HFFc6 (cell line): ENCODE results near the gene SEMA3D. TPM values are rescaled to one million over a fixed set of nuclear protein-coding genes. Genes with fewer than 3 reads are reported as not detected.
A peak's percentile ranks its signal among the peaks of the same experiment; 100 is the strongest.

Source experiments
- DNase-seq: peaks from one replicate; pipeline ENCODE4 v3.0.0-alpha.2; 2018
- H3K27ac Mint-ChIP-seq: 2 replicates; pipeline ENCODE4 v1.8.0; 2020; ENCODE audit warnings: mild to moderate bottlenecking, mixed read lengths
- H3K27me3 Mint-ChIP-seq: 2 replicates; pipeline ENCODE4 v1.8.0; 2021; ENCODE audit warnings: mild to moderate bottlenecking, moderate library complexity, mixed read lengths; ENCODE audit not compliant: insufficient read depth
- H3K36me3 Mint-ChIP-seq: 2 replicates; pipeline ENCODE4 v1.8.0; 2021; ENCODE audit warnings: low read depth, mixed read lengths
- H3K4me1 Mint-ChIP-seq: 2 replicates; pipeline ENCODE4 v1.8.0; 2020; ENCODE audit warnings: low read depth, mixed read lengths
- H3K4me3 Mint-ChIP-seq: 2 replicates; pipeline ENCODE4 v1.8.0; 2020; ENCODE audit warnings: mild to moderate bottlenecking, moderate library complexity, mixed read lengths
- H3K9me3 Mint-ChIP-seq: 2 replicates; pipeline ENCODE4 v1.8.0; 2020; ENCODE audit warnings: mild to moderate bottlenecking, mixed read lengths
- total RNA-seq, 6 experiments: library from RNA; stranded (reverse); fragmentation: NEBNext Ultra II Directional; extraction: Animal tissue kit (Norgen Biotek cat#: 25700); gene quantifications; 2 replicates in 1 of 6; 3 replicates in 5 of 6; pipeline ENCODE4 v1.2.3, GENCODE V29; 2021
- TF ChIP-seq, protein P1 (sequence below): fragments of 200-600 bp; sonication (generic); IDR thresholded peaks from 2 replicates; pipeline ENCODE4 v1.5.0; 2021; ENCODE audit warnings: antibody characterized with exemption, mild to moderate bottlenecking

SEMA3D gene
- total RNA-seq, 6 experiments from 2014 or later: 16.5 to 23.7 (median 22.4) TPM

DNA sequence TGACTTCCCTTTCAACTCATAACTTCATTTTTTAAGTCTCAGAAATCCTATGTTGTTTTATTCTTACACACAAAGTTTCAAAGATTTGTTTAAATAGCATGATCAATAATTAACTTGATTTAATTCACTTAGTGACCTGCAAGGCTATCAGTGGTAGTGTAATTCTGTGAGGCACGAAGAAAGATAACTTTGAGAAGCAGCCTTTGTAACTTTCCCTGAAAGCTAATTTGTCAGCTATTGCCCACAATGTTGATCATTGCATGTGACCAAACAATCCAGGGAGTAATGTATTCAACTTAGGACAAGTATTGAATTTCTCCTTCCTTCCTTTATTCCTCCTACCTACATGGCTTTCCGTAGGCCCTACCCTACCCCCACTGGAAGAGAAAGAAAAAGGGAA, 111.0 kb downstream of the SEMA3D start:
- TF ChIP-seq, protein P1, sequence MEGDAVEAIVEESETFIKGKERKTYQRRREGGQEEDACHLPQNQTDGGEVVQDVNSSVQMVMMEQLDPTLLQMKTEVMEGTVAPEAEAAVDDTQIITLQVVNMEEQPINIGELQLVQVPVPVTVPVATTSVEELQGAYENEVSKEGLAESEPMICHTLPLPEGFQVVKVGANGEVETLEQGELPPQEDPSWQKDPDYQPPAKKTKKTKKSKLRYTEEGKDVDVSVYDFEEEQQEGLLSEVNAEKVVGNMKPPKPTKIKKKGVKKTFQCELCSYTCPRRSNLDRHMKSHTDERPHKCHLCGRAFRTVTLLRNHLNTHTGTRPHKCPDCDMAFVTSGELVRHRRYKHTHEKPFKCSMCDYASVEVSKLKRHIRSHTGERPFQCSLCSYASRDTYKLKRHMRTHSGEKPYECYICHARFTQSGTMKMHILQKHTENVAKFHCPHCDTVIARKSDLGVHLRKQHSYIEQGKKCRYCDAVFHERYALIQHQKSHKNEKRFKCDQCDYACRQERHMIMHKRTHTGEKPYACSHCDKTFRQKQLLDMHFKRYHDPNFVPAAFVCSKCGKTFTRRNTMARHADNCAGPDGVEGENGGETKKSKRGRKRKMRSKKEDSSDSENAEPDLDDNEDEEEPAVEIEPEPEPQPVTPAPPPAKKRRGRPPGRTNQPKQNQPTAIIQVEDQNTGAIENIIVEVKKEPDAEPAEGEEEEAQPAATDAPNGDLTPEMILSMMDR: no peak
- H3K27me3 Mint-ChIP-seq: peaks cover 3% of the 10 kb centered on the region; the same call in 1 of the 2 replicates
- no peak overlapping the region for H3K27ac Mint-ChIP-seq
- no peak for DNase-seq
- no peaks in the 10 kb centered on the region for H3K9me3 Mint-ChIP-seq
- H3K4me1 Mint-ChIP-seq: peaks cover 29% of the 10 kb centered on the region
- no peak overlapping the region for H3K4me3 Mint-ChIP-seq
- H3K36me3 Mint-ChIP-seq: no peaks in the 10 kb centered on the region

DNA sequence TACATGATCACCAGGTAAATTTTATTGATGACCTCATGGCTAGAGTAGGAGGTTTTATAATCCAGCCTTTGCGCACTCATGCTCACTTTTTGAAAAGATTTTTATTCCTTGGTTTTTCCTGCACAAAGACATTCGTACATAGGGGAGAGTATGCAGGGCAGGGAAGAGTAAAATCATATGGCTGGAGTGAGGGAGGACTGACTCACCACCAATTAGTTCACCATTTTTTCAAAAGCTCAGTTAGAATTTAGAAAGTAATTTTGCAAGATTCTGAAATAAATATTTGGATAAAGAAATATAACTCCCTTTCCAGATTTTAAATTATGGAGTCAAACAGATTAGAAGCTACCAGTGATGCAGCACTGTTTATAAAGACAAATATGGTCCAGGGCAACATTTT, 111.9 kb downstream of the SEMA3D start:
- no peak for DNase-seq
- Mint-ChIP-seq H3K4me1 (peaks cover 37% of the 10 kb centered on the region), H3K27ac (0 out of 2 replicates have a peak overlapping the region, but pooled peaks have one; percentile 2), H3K4me3 (no peak overlapping the region; the same call in 1 of the 2 replicates), H3K27me3 (peaks cover 3% of the 10 kb centered on the region; the same call in 1 of the 2 replicates), H3K36me3 (no peaks in the 10 kb centered on the region), H3K9me3 (no peaks in the 10 kb centered on the region)
- TF ChIP-seq, protein P1: no peak

DNA sequence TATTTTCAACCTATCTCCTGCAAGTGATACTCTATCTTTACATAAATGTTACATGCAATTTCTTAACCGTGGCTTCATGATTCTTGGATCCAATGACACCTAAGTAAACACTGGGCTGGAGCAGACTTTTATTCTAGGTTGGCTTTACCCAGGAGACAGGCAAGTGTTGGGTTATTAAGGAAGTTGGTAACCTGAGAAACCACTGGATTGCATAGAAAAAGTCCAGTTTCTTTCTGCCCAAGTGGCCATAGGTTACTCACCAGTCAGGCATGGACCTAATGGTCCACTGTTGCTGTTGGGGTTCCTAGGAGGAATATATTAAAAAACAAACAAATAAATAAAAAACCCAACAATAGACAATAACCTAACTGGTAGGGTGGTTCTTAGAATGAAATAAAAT, 112.8 kb downstream of the SEMA3D start:
- peaks cover 3% of the 10 kb centered on the region; the same call in 1 of the 2 replicates for H3K27me3 Mint-ChIP-seq
- H3K4me1 Mint-ChIP-seq: peaks cover 40% of the 10 kb centered on the region
- H3K9me3 Mint-ChIP-seq: no peaks in the 10 kb centered on the region
- no peak for DNase-seq
- H3K27ac Mint-ChIP-seq: no peak overlapping the region
- TF ChIP-seq, protein P1: no peak
- H3K36me3 Mint-ChIP-seq: no peaks in the 10 kb centered on the region
- H3K4me3 Mint-ChIP-seq: no peak overlapping the region

DNA sequence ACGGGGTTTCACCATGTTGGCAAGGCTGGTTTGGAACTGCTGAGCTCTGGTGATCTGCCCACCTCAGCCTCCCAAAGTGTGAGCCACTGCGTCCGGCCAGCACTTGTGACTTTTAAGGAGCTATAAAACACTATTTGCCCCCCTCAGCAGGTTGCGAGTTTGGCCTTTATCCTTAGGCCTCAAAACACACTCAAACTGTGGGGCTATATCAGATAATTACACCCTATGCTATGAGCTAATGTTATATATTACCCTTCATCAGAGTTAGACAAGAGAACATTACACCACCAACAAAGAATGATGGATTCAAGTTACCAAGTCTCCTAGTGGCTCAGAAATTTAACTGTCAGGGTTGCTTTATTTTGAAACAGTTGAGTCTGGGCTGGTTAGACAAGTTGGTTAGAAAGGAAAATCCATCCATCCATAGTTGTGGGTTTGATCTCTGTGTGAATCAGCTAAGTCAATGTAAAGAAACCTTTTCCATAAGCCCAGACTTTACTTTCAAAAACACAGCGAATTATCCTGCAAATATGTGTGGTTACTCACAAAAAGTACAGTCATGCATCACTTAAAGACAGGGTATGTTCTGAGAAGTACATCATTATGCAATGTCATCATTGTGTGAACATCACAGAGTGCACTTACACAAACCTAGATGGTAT, 115.8 kb downstream of the SEMA3D start:
- Mint-ChIP-seq H3K9me3 (no peaks in the 10 kb centered on the region), H3K4me3 (no peak overlapping the region), H3K27ac (peak overlapping the region; percentile 47), H3K4me1 (peaks cover 54% of the 10 kb centered on the region), H3K36me3 (no peaks in the 10 kb centered on the region), H3K27me3 (no peaks in the 10 kb centered on the region; the same call in 1 of the 2 replicates)
- peak; percentile 29 for DNase-seq
- TF ChIP-seq, protein P1: no peak

DNA sequence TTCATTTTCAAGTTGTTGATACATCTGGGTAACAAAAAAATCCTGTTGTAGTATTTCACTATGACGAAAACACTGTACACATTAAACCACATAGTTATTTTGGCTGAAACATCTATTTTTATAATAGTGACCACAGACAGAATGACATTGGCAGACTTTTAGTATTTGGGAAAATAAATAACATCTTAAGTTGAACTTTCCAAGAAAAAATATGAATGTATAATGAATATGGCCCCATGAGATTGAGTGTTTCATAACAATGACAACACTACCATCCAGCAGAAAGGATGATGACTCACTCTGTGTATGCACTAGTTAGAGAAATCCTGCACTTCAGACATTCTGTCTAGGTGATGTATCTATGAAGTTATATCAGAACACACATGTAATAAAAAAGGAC, 118.1 kb downstream of the SEMA3D start:
- no peaks in the 10 kb centered on the region for H3K9me3 Mint-ChIP-seq
- no peaks in the 10 kb centered on the region for H3K36me3 Mint-ChIP-seq
- no peaks in the 10 kb centered on the region; the same call in 1 of the 2 replicates for H3K27me3 Mint-ChIP-seq
- no peak overlapping the region for H3K4me3 Mint-ChIP-seq
- TF ChIP-seq, protein P1: no peak
- H3K4me1 Mint-ChIP-seq: peaks cover 43% of the 10 kb centered on the region
- peak; percentile 30 for DNase-seq
- H3K27ac Mint-ChIP-seq: no peak overlapping the region
